Hepatocyte (in vitro differentiated cells): ENCODE results near the gene FRAS1.

ENCODE experiments used
- CTCF ChIP-seq: fragments of 200-600 bp; sonication (generic); IDR thresholded peaks from 2 replicates; pipeline ENCODE4 v1.5.1; 2016; ENCODE audit warnings: antibody characterized with exemption, mild to moderate bottlenecking; ENCODE audit not compliant: poor library complexity
- EZH2 ChIP-seq: fragments of 200-600 bp; sonication (generic); IDR thresholded peaks from 2 replicates; pipeline ENCODE4 v1.6.1; 2016; ENCODE audit warnings: antibody characterized with exemption, mild to moderate bottlenecking, borderline replicate concordance

DNA sequence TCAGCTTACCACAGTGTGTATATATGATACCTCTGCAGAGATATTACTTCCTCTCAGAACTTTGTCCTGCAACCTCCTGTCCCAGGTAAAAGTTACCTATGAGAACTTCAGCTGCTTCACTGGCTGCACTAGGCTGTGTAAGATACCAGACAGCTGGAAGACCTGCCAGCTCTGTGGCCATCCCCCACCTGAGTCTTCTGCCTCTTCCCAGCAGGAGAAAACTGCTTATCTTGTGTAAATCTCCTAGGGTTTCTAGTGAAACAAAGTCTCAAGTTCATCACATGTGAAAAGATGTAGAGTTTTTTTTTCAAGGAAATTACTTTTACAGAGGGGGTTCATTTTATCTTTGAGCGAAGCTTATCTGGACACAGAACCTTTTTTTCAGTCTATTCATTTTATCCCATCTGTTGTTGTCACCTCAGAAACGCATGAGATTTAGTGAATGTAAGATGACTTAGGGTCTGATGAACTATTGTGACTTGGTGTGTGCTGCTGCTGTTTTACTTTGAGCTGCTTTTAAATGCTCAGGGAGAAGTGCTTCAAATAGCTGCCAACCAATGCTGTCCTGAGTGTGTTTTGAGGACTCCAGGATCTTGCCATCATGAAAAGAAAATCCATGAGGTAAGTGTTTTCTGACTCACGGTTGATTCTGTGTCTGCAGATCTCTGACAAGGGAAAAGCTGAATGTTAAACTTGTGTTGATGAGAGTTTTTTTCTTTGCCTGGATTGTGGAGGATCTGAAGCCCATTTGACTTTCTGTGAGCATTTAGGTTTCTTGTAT, 187.8 kb downstream of the FRAS1 start:
- TF ChIP-seq CTCF (no peak), EZH2 (no peak)
